Mucosa of stomach (tissue), 1 donor: ENCODE data around the gene RASSF1.

Source experiments
- H3K27me3 ChIP-seq: one replicate; pipeline ENCODE4 v1.7.0; 2013; ENCODE audit warnings: mild to moderate bottlenecking, low read length; ENCODE audit not compliant: control insufficient read depth, insufficient read depth
- H3K36me3 ChIP-seq: one replicate; pipeline ENCODE4 v1.7.0; 2013; ENCODE audit warnings: low read length; ENCODE audit not compliant: control insufficient read depth, insufficient read depth
- H3K4me1 ChIP-seq: one replicate; pipeline ENCODE4 v1.7.0; 2013; ENCODE audit warnings: mild to moderate bottlenecking, low read length; ENCODE audit not compliant: control insufficient read depth, insufficient read depth
- H3K4me3 ChIP-seq: one replicate; pipeline ENCODE4 v1.7.0; 2013; ENCODE audit warnings: low read length
- H3K9ac ChIP-seq: one replicate; pipeline ENCODE4 v1.7.0; 2013; ENCODE audit warnings: mild to moderate bottlenecking, low read length, moderate library complexity
- H3K9me3 ChIP-seq: one replicate; pipeline ENCODE4 v1.7.0; 2013; ENCODE audit warnings: mild to moderate bottlenecking, low read length, moderate library complexity; ENCODE audit not compliant: control insufficient read depth
- donor health status: Pancreatic carcinoma.

The RASSF1 gene

GRCh38 chr3:50350213-50350526 is 9.5 kb upstream of the RASSF1 start:
- peaks cover 44% of the 10 kb centered on the region for H3K4me1 ChIP-seq
- peak overlapping the region; percentile 77 for H3K9ac ChIP-seq
- peak overlapping the region; percentile 91 for H3K4me3 ChIP-seq
- no peaks in the 10 kb centered on the region for H3K9me3 ChIP-seq
- H3K36me3 ChIP-seq, result peaks cover 8% of the 10 kb centered on the region
- no peaks in the 10 kb centered on the region for H3K27me3 ChIP-seq

GRCh38 chr3:50347187-50347813 is 6.7 kb upstream of the RASSF1 start:
- Histone ChIP-seq H3K9me3 (no peaks in the 10 kb centered on the region), H3K4me1 (peaks cover 40% of the 10 kb centered on the region)

GRCh38 chr3:50345586-50346234 is 5.1 kb upstream of the RASSF1 start, which contains the start of gene ZMYND10:
TSS of gene ZMYND10 (minus strand) at chr3:50345732. CDS start at chr3:50345579, 153 bp downstream.
- H3K4me3 ChIP-seq, result no peak within 1 kb of the TSS
- H3K36me3 ChIP-seq, result peaks cover 8% of the 10 kb centered on the region
- peaks cover 41% of the 10 kb centered on the region for H3K4me1 ChIP-seq
- H3K9ac ChIP-seq, result peak within 1 kb of the TSS; percentile 47
- H3K9me3 ChIP-seq, result no peaks in the 10 kb centered on the region
- H3K27me3 ChIP-seq, result no peaks in the 10 kb centered on the region

More at GRCh38 chr3:50347187-50347813, 6.7 kb upstream of the RASSF1 start:
- no peak overlapping the region for H3K4me3 ChIP-seq
- no peak overlapping the region for H3K9ac ChIP-seq
- no peaks in the 10 kb centered on the region for H3K27me3 ChIP-seq
- peaks cover 8% of the 10 kb centered on the region for H3K36me3 ChIP-seq

- Histone ChIP-seq H3K4me1 (peaks cover 42% of the 10 kb centered on the region), H3K4me3 (no peak overlapping the region), H3K36me3 (peaks cover 8% of the 10 kb centered on the region), H3K9me3 (no peaks in the 10 kb centered on the region), H3K9ac (peak overlapping the region; percentile 47), H3K27me3 (no peaks in the 10 kb centered on the region)
Observed at GRCh38 chr3:50345008-50345407, 4.4 kb upstream of the RASSF1 start.

- H3K4me3 ChIP-seq, result no peak overlapping the region
- H3K36me3 ChIP-seq, result peaks cover 1% of the 10 kb centered on the region
- H3K4me1 ChIP-seq, result peaks cover 48% of the 10 kb centered on the region
- no peaks in the 10 kb centered on the region for H3K27me3 ChIP-seq
- H3K9me3 ChIP-seq, result no peaks in the 10 kb centered on the region
- no peak overlapping the region for H3K9ac ChIP-seq
Observed at GRCh38 chr3:50342813-50343633, 2.4 kb upstream of the RASSF1 start.

- Histone ChIP-seq H3K9ac (no peak overlapping the region), H3K4me1 (peaks cover 47% of the 10 kb centered on the region), H3K9me3 (no peaks in the 10 kb centered on the region), H3K36me3 (no peaks in the 10 kb centered on the region), H3K27me3 (no peaks in the 10 kb centered on the region), H3K4me3 (no peak overlapping the region)
Observed at GRCh38 chr3:50341996-50342650, 1.5 kb upstream of the RASSF1 start.

- H3K27me3 ChIP-seq, result no peaks in the 10 kb centered on the region
- no peaks in the 10 kb centered on the region for H3K36me3 ChIP-seq
- peak overlapping the region; percentile 61 for H3K9ac ChIP-seq
- H3K4me1 ChIP-seq, result peaks cover 47% of the 10 kb centered on the region
- no peak overlapping the region for H3K4me3 ChIP-seq
- no peaks in the 10 kb centered on the region for H3K9me3 ChIP-seq
Observed at GRCh38 chr3:50341537-50341936, 901 bp upstream of the RASSF1 start.

GRCh38 chr3:50340147-50340447 is 539 bp downstream of the RASSF1 start:
- peak overlapping the region; percentile 67 for H3K4me3 ChIP-seq
- no peaks in the 10 kb centered on the region for H3K9me3 ChIP-seq
- H3K4me1 ChIP-seq, result peaks cover 51% of the 10 kb centered on the region
- no peaks in the 10 kb centered on the region for H3K27me3 ChIP-seq
- no peaks in the 10 kb centered on the region for H3K36me3 ChIP-seq
- peak overlapping the region; percentile 61 for H3K9ac ChIP-seq

GRCh38 chr3:50339485-50340146 is 1.0 kb downstream of the RASSF1 start:
- H3K27me3 ChIP-seq, result no peaks in the 10 kb centered on the region
- peaks cover 54% of the 10 kb centered on the region for H3K4me1 ChIP-seq
- no peaks in the 10 kb centered on the region for H3K9me3 ChIP-seq
- H3K36me3 ChIP-seq, result no peaks in the 10 kb centered on the region
- H3K9ac ChIP-seq, result peak overlapping the region; percentile 61
- H3K4me3 ChIP-seq, result peak overlapping the region; percentile 67

GRCh38 chr3:50338965-50339364 is 1.7 kb downstream of the RASSF1 start:
- Histone ChIP-seq H3K4me1 (peaks cover 60% of the 10 kb centered on the region), H3K36me3 (no peaks in the 10 kb centered on the region), H3K4me3 (no peak overlapping the region), H3K27me3 (no peaks in the 10 kb centered on the region), H3K9me3 (no peaks in the 10 kb centered on the region), H3K9ac (peak overlapping the region; percentile 89)

- Histone ChIP-seq H3K4me1 (peaks cover 63% of the 10 kb centered on the region), H3K27me3 (no peaks in the 10 kb centered on the region), H3K9me3 (no peaks in the 10 kb centered on the region), H3K4me3 (peak overlapping the region; percentile 83), H3K9ac (peak overlapping the region; percentile 89), H3K36me3 (no peaks in the 10 kb centered on the region)
Observed at GRCh38 chr3:50337175-50337861, 3.3 kb downstream of the RASSF1 start.
